SK-N-SH (cell line): ENCODE measurements around the gene GPR89B.
"Not testable (repeated sequence)": the region's sequence is repeated elsewhere in the genome, so short reads cannot be mapped to it uniquely, and the experiment has no call there.

Experiments
- EP300 ChIP-seq, 2 experiments: IDR thresholded peaks; 2 replicates each; pipeline versions ENCODE4 v1.4.0 to v1.6.1; 2012; ENCODE audit warnings: borderline replicate concordance in 1 of 2, low read depth in 1 of 2, low read length in 1 of 2
- FOXJ3 ChIP-seq: sonication (generic); formaldehyde crosslinking; IDR thresholded peaks from 2 replicates; pipeline ENCODE4 v1.5.1; 2020; ENCODE audit warnings: mild to moderate bottlenecking, missing genetic modification reagents
- MXI1 ChIP-seq: IDR thresholded peaks from 2 replicates; pipeline ENCODE4 v1.6.1; 2012; ENCODE audit warnings: mild to moderate bottlenecking, low read depth, low read length, improper control_type of control experiment
- NFIC ChIP-seq: IDR thresholded peaks from 2 replicates; pipeline ENCODE4 v1.4.0; 2012; ENCODE audit warnings: borderline replicate concordance
- TF ChIP-seq, protein P1 (sequence below): IDR thresholded peaks from 2 replicates; pipeline ENCODE4 v1.4.0; 2012; ENCODE audit warnings: low read depth
- TF ChIP-seq, protein P2 (sequence below): IDR thresholded peaks from 2 replicates; pipeline ENCODE4; 2012
- TF ChIP-seq, protein P3 (sequence below): fragments of 200-600 bp; sonication (generic); IDR thresholded peaks from 2 replicates; pipeline ENCODE4 v1.6.1; 2017; ENCODE audit warnings: antibody characterized with exemption, mild to moderate bottlenecking, moderate library complexity

DNA sequence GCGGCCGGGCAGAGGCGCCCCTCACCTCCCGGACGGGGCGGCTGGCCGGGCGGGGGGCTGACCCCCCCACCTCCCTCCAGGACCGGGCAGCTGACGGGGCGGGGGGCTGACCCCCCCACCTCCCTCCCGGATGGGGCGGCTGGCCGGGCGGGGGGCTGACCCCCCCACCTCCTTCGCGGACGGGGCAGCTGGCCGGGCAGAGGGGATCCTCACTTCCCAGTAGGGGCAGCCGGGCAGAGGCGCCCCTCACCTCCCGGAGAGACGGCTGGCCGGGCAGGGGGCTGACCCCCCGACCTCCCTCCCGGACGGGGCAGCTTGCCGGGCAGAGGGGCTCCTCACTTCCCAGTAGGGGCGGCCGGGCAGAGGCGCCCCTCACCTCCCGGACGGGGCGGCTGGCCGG is 21.3 kb downstream of the GPR89B start:
- not testable (repeated sequence) for TF ChIP-seq EP300 (IDR thresholded peaks at IDR 0.05; ENCODE audit: borderline replicate concordance in 1 of 2, low read depth in 1 of 2, low read length in 1 of 2); MXI1; FOXJ3 (CRISPR knock-in tag); NFIC
- TF ChIP-seq, protein P1, sequence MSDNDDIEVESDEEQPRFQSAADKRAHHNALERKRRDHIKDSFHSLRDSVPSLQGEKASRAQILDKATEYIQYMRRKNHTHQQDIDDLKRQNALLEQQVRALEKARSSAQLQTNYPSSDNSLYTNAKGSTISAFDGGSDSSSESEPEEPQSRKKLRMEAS = not testable (repeated sequence)
- TF ChIP-seq, protein P2, sequence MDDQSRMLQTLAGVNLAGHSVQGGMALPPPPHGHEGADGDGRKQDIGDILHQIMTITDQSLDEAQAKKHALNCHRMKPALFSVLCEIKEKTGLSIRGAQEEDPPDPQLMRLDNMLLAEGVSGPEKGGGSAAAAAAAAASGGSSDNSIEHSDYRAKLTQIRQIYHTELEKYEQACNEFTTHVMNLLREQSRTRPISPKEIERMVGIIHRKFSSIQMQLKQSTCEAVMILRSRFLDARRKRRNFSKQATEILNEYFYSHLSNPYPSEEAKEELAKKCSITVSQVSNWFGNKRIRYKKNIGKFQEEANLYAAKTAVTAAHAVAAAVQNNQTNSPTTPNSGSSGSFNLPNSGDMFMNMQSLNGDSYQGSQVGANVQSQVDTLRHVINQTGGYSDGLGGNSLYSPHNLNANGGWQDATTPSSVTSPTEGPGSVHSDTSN = not testable (repeated sequence)
- TF ChIP-seq, protein P3, sequence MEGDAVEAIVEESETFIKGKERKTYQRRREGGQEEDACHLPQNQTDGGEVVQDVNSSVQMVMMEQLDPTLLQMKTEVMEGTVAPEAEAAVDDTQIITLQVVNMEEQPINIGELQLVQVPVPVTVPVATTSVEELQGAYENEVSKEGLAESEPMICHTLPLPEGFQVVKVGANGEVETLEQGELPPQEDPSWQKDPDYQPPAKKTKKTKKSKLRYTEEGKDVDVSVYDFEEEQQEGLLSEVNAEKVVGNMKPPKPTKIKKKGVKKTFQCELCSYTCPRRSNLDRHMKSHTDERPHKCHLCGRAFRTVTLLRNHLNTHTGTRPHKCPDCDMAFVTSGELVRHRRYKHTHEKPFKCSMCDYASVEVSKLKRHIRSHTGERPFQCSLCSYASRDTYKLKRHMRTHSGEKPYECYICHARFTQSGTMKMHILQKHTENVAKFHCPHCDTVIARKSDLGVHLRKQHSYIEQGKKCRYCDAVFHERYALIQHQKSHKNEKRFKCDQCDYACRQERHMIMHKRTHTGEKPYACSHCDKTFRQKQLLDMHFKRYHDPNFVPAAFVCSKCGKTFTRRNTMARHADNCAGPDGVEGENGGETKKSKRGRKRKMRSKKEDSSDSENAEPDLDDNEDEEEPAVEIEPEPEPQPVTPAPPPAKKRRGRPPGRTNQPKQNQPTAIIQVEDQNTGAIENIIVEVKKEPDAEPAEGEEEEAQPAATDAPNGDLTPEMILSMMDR = not testable (repeated sequence)
